Kidney (tissue), 14 donors: ENCODE measurements around the gene IER3IP1. TPM values are rescaled to one million over a fixed set of nuclear protein-coding genes. Genes with fewer than 3 reads are reported as not detected.

Experiments used
- DNase-seq, 5 donors: peaks; one replicate each; pipeline ENCODE4 v3.0.0-alpha.2; 2013 to 2020
- FAIRE-seq: peaks from 2 replicates; lab custom pipeline; 2012; peaks lifted over from hg19 to GRCh38; lab: Jason Lieb, UNC
- H3K27ac ChIP-seq, 2 donors: one replicate each; pipeline ENCODE4 v1.7.0; 2013; ENCODE audit warnings: low read depth in 2 of 2, low read length in 2 of 2, inconsistent platforms in 1 of 2
- H3K27me3 ChIP-seq: one replicate; pipeline ENCODE4 v1.7.1; 2013; ENCODE audit warnings: low read length, inconsistent platforms; ENCODE audit not compliant: control insufficient read depth, insufficient read depth
- H3K36me3 ChIP-seq, 3 donors: one replicate each; pipeline versions ENCODE4 v1.7.0 to v1.7.1; 2013; ENCODE audit warnings: low read length in 3 of 3, control low read depth in 1 of 3, inconsistent platforms in 1 of 3; ENCODE audit not compliant: insufficient read depth in 3 of 3, control insufficient read depth in 2 of 3
- H3K4me1 ChIP-seq, 3 donors: one replicate each; pipeline versions ENCODE4 v1.7.0 to v1.7.1; 2013; ENCODE audit warnings: low read length in 3 of 3, inconsistent platforms in 1 of 3, low read depth in 1 of 3; ENCODE audit not compliant: control insufficient read depth in 2 of 3, insufficient read depth in 2 of 3
- H3K4me3 ChIP-seq, 3 donors: one replicate each; pipeline versions ENCODE4 v1.7.0 to v1.8.1; 2013; ENCODE audit warnings: low read length in 3 of 3, control low read depth in 1 of 3, inconsistent platforms in 1 of 3
- H3K9ac ChIP-seq, 3 donors: one replicate each; pipeline versions ENCODE4 v1.7.0 to v1.7.1; 2013; ENCODE audit warnings: low read length in 3 of 3, control low read depth in 1 of 3, inconsistent platforms in 1 of 3
- H3K9me3 ChIP-seq, 3 donors: one replicate each; pipeline versions ENCODE4 v1.7.0 to v1.7.1; 2013; ENCODE audit warnings: low read length in 3 of 3, control low read depth in 1 of 3, inconsistent platforms in 1 of 3; ENCODE audit not compliant: control insufficient read depth in 2 of 3, insufficient read depth in 1 of 3
- CTCF ChIP-seq: IDR thresholded peaks from 3 replicates; pipeline ENCODE4 v1.5.1; 2012; ENCODE audit warnings: mild to moderate bottlenecking, moderate library complexity, borderline replicate concordance; ENCODE audit not compliant: insufficient read depth; ENCODE audit errors: extremely low read depth
- intact Hi-C: fragments of 100-400 bp; cut with DNase I; formaldehyde crosslinking; loops from one replicate; pipeline ENCODE4 v1.11.1; 2022
- polyA plus RNA-seq: library from polyadenylated mRNA; stranded (reverse); fragments of 350-450 nt; fragmentation: Illumina TruSeq; extraction: RNeasy Lipid Tissue Mini Kit (QIAGEN cat#74804); gene quantifications from one replicate; pipeline ENCODE4 v1.2.3, GENCODE V29; 2014; ENCODE audit warnings: low read depth, low replicate concordance; ENCODE audit not compliant: insufficient read depth
- total RNA-seq: library from RNA; stranded (reverse); fragmentation: NEBNext Ultra II Directional; extraction: Animal tissue kit (Norgen Biotek cat#: 25700); gene quantifications from one replicate; pipeline ENCODE4 v1.2.1, GENCODE V29; 2021
- donor health status: control.
- donor health status: control.
- donor health status: control.
- donor health status: control.
- donor health status: control.
- donor health status: DM: yes; HTN: yes; CAD: no.
- donor health status: Normal renal cell carcinoma (clear cell type).

IER3IP1 gene
- total and polyA plus RNA-seq, 2 donors from 2014 or later, result 14.4 to 31.9 TPM

- no peak overlapping the region for H3K4me3 ChIP-seq
- no peaks in the 10 kb centered on the region for H3K9me3 ChIP-seq
- H3K27ac ChIP-seq, result no peak overlapping the region
- FAIRE-seq (no peak), DNase-seq (no peak)
- intact Hi-C loops, result no loop called here
- no peak overlapping the region for H3K9ac ChIP-seq
- no peaks in the 10 kb centered on the region for H3K27me3 ChIP-seq
- H3K36me3 ChIP-seq, result no peaks in the 10 kb centered on the region
- no peak for TF ChIP-seq CTCF
- H3K4me1 ChIP-seq, result peaks cover 0 to 3% (median 0%) of the 10 kb centered on the region in 3 donors
Observed at GRCh38 chr18:47143899-47144485, 32.2 kb downstream of the IER3IP1 start.

GRCh38 chr18:47143153-47143552, 33.0 kb downstream of the IER3IP1 start:
- intact Hi-C loops, result no loop called here
- no peaks in the 10 kb centered on the region for H3K36me3 ChIP-seq
- TF ChIP-seq CTCF, result no peak
- DNase-seq, result no peak
- H3K4me3 ChIP-seq, result no peak overlapping the region
- H3K4me1 ChIP-seq, result no peaks in the 10 kb centered on the region
- no peaks in the 10 kb centered on the region for H3K27me3 ChIP-seq
- no peak for FAIRE-seq
- H3K27ac ChIP-seq, result no peak overlapping the region
- H3K9ac ChIP-seq, result no peak overlapping the region
- H3K9me3 ChIP-seq, result no peaks in the 10 kb centered on the region

- Histone ChIP-seq H3K27ac (no peak overlapping the region), H3K36me3 (peaks cover 0 to 2% (median 0%) of the 10 kb centered on the region in 3 donors), H3K4me1 (no peaks in the 10 kb centered on the region), H3K27me3 (no peaks in the 10 kb centered on the region), H3K9ac (no peak overlapping the region), H3K9me3 (no peaks in the 10 kb centered on the region), H3K4me3 (no peak overlapping the region)
- FAIRE-seq, result no peak
- intact Hi-C loops, result no loop called here
- TF ChIP-seq CTCF, result no peak
- DNase-seq, result no peak
Observed at GRCh38 chr18:47141289-47141688, 34.9 kb downstream of the IER3IP1 start.

GRCh38 chr18:47121146-47121545, 55.0 kb downstream of the IER3IP1 start:
- H3K9ac ChIP-seq, result no peak overlapping the region
- DNase-seq, result no peak
- no peaks in the 10 kb centered on the region for H3K9me3 ChIP-seq
- no peaks in the 10 kb centered on the region for H3K27me3 ChIP-seq
- intact Hi-C loops, result no loop called here
- no peak overlapping the region for H3K27ac ChIP-seq
- no peak for FAIRE-seq
- no peak overlapping the region for H3K4me3 ChIP-seq
- peaks cover 0 to 4% (median 3%) of the 10 kb centered on the region in 3 donors for H3K36me3 ChIP-seq
- H3K4me1 ChIP-seq, result no peaks in the 10 kb centered on the region
- TF ChIP-seq CTCF, result no peak
